ENCODE data around the gene PTPN5. TPM values are rescaled to one million over a fixed set of nuclear protein-coding genes. Genes with fewer than 3 reads are reported as not detected.

PTPN5 gene
- total and polyA plus RNA-seq, 4 donors: 18.0 to 92.8 (median 53.0) TPM

DNA sequence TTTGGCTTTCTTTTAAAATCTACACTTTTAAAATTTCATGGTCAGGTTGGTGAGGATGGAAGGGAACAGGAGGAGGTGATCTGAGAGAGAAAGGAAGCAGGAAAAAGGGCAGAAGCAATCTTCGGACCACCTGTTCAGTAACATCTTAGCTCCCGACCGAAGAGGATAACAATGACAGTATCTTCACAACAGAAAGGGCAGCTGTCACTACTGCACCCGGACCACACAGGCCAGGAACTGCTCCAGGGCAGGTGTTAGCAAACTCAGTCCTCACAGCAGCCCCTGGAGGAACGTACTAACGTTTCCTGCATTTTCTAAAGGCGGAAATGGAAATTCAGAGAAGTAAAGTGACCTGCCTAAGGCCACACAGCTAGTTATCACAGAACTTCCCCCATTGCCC is 16.8 kb downstream of the PTPN5 start:
- no peaks in the 10 kb centered on the region for H3K27me3 ChIP-seq (ENCODE audit: control insufficient read depth, insufficient read depth, low read length)
- 79% methylated on average over 7 of the region's 7 CpGs for WGBS (ENCODE audit: insufficient coverage)
- no peak overlapping the region for H3K4me3 ChIP-seq (ENCODE audit: low read depth, low read length)
- DNase-seq (ENCODE audit: low read depth in 4 of 6, low spot score in 6 of 6): no peak
- peaks cover 10% of the 10 kb centered on the region for H3K36me3 ChIP-seq (ENCODE audit: control insufficient read depth, insufficient read depth, low read length)
- H3K27ac ChIP-seq (ENCODE audit: low read depth, low read length): no peak overlapping the region
- no peaks in the 10 kb centered on the region for H3K4me1 ChIP-seq (ENCODE audit: control insufficient read depth, insufficient read depth, low read length)
- H3K9me3 ChIP-seq (ENCODE audit: control insufficient read depth, insufficient read depth, low read length): no peaks in the 10 kb centered on the region

DNA sequence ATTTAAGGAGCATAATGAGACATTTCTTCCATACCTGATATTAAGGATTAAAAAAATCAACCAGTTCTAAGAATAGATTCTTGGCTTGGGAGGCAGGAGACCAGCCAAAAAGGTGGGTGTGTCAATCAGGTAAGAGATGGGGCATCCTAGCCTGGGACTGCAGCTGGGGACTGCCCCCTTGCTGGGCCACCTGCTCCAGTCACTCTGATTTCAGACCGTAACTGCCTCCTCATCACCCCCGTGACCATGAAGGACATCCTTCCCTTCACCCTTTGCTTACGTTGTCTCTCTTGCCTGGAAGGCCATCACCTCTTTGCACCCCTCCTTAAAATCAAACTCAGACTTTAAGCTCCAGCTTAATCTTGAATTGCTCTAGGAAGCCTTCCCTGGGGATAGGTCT is 17.9 kb downstream of the PTPN5 start:
- H3K27ac ChIP-seq (ENCODE audit: low read depth, low read length): no peak overlapping the region
- H3K9me3 ChIP-seq (ENCODE audit: control insufficient read depth, insufficient read depth, low read length): no peaks in the 10 kb centered on the region
- no peak for DNase-seq (ENCODE audit: low read depth in 4 of 6, low spot score in 6 of 6)

DNA sequence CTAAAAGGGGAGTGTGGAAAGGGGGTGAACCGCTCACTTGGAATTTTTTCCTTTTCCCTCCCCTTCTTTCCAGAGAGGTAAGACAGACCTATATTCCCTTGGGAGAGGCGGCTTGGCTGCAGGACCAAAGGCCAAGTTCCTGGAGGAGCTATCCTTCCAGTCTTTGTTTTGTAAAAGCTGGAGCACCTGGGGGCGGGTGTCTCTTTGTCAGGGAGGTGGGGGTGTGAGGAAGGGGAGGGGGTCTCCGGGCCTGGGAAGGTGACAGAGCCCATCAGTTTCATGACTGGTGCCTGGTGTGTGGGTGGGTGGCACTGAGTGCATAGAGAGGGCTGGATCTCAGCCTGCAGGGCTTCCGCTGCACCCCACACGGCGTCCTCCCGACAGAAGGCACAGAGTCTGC is 18.5 kb downstream of the PTPN5 start:
- no peak for DNase-seq (ENCODE audit: low read depth in 4 of 6, low spot score in 6 of 6)
- Histone ChIP-seq H3K27me3 (ENCODE audit: control insufficient read depth, insufficient read depth, low read length) (no peaks in the 10 kb centered on the region), H3K27ac (ENCODE audit: low read depth, low read length) (no peak overlapping the region), H3K9me3 (ENCODE audit: control insufficient read depth, insufficient read depth, low read length) (no peaks in the 10 kb centered on the region), H3K36me3 (ENCODE audit: control insufficient read depth, insufficient read depth, low read length) (peaks cover 10% of the 10 kb centered on the region), H3K4me3 (ENCODE audit: low read depth, low read length) (no peak overlapping the region), H3K4me1 (ENCODE audit: control insufficient read depth, insufficient read depth, low read length) (no peaks in the 10 kb centered on the region)
- WGBS (ENCODE audit: insufficient coverage): 65% methylated on average over 6 of the region's 8 CpGs

More for the DNA sequence above, 17.9 kb downstream of the PTPN5 start:
- peaks cover 10% of the 10 kb centered on the region for H3K36me3 ChIP-seq (ENCODE audit: control insufficient read depth, insufficient read depth, low read length)
- H3K27me3 ChIP-seq (ENCODE audit: control insufficient read depth, insufficient read depth, low read length): no peaks in the 10 kb centered on the region
- 79% methylated on average over 3 of the region's 3 CpGs for WGBS (ENCODE audit: insufficient coverage)
- no peak overlapping the region for H3K4me3 ChIP-seq (ENCODE audit: low read depth, low read length)
- H3K4me1 ChIP-seq (ENCODE audit: control insufficient read depth, insufficient read depth, low read length): no peaks in the 10 kb centered on the region

DNA sequence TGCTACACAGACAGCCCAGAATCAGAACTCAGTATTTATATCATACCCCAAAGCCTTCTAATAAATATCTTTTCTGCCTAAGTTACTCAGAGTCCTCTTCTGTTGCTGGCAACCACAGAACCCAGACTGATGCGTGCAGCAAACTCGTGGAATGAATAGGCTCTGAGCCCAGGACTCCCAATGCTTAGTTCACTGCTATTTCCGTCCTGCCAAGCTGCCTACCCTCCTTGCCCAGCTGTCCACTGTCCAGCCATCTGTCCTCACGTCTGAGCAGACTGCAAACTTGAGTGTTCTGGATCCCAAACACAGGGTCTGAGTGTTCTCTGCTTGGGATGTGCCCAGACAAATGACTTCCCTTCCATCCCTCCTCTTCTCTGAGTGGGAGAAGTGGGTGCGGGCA is 19.4 kb downstream of the PTPN5 start:
- Histone ChIP-seq H3K4me1 (ENCODE audit: control insufficient read depth, insufficient read depth, low read length) (no peaks in the 10 kb centered on the region), H3K4me3 (ENCODE audit: low read depth, low read length) (no peak overlapping the region), H3K27ac (ENCODE audit: low read depth, low read length) (no peak overlapping the region), H3K27me3 (ENCODE audit: control insufficient read depth, insufficient read depth, low read length) (no peaks in the 10 kb centered on the region), H3K9me3 (ENCODE audit: control insufficient read depth, insufficient read depth, low read length) (no peaks in the 10 kb centered on the region), H3K36me3 (ENCODE audit: control insufficient read depth, insufficient read depth, low read length) (peaks cover 10% of the 10 kb centered on the region)
- WGBS (ENCODE audit: insufficient coverage): 55% methylated on average over 5 of the region's 5 CpGs
- peak in 1 of 6 donors; percentile 81 for DNase-seq (ENCODE audit: low read depth in 4 of 6, low spot score in 6 of 6)

DNA sequence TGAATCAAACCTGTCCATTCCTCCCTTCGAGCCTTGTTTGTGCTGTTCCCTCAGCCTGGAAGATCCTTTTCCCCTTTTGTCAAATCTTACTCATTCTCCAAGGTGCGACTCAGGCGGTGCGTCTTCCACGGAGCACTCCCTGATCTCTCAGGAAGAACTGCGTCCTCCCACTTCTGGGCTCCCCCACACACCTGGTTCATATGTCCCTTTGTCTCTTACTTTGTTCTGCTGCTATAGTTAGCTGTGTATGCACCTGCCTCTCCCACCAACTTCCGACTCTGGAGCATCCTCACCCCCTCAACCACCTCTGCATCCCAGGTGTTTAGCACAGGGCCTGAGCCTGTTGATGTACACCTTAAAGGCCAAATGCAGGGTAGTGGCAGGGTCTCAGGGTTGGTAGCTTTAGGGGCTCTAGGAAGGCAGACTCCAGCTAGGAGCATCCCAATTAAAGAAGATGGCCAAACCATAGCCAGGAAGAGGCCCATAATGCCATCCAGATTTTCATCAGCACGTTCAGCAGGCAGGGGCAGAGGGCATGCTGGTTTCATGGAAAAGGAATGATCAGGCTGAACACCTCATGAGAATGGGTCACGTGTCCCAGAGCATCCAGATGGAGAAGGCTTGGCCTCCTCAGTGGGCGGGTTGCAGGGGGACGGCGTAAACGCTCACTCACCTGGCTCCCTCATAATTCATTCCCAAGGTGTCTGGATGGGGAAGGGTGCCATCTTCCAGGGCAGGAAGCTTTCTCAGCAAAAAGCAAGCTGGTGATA is 20.1 kb downstream of the PTPN5 start:
- no peaks in the 10 kb centered on the region for H3K27me3 ChIP-seq (ENCODE audit: control insufficient read depth, insufficient read depth, low read length)
- H3K27ac ChIP-seq (ENCODE audit: low read depth, low read length): no peak overlapping the region
- no peak overlapping the region for H3K4me3 ChIP-seq (ENCODE audit: low read depth, low read length)
- H3K9me3 ChIP-seq (ENCODE audit: control insufficient read depth, insufficient read depth, low read length): no peaks in the 10 kb centered on the region
- WGBS (ENCODE audit: insufficient coverage): 80% methylated on average over 8 of the region's 13 CpGs
- no peaks in the 10 kb centered on the region for H3K4me1 ChIP-seq (ENCODE audit: control insufficient read depth, insufficient read depth, low read length)
- no peak for DNase-seq (ENCODE audit: low read depth in 4 of 6, low spot score in 6 of 6)
- H3K36me3 ChIP-seq (ENCODE audit: control insufficient read depth, insufficient read depth, low read length): peaks cover 10% of the 10 kb centered on the region

DNA sequence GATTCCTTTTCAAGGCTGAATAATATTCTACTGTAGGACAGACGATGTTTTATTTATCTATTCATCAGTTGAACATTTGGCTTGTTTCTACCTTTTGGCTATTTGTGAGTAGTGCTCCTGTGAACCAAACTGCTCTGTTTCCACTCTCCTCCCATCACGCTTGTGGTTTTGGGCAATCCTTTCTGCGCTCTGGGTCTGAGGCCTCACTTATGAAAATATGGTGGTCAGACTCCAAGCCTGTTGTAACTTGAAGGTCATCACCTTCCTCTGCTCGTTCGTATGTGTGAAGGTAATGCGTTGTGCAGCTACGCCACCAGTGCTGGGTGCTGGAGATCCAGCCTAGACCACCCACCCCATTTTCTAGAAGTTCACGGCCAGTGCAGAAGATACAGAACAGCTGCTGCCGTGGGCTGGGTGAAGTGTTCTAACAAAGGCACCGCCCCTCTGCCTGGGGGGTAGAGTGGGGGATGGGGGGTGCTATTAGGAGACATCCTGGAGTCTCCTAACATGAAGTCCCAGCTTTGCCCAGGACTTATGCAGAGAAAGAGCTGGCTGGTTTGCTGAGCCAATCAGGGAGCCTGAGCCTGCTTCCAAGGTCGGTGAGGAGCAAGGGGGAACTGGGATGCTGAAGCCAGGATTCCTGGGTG is 21.0 kb downstream of the PTPN5 start:
- peaks cover 12% of the 10 kb centered on the region for H3K36me3 ChIP-seq (ENCODE audit: control insufficient read depth, insufficient read depth, low read length)
- no peak overlapping the region for H3K27ac ChIP-seq (ENCODE audit: low read depth, low read length)
- H3K27me3 ChIP-seq (ENCODE audit: control insufficient read depth, insufficient read depth, low read length): no peaks in the 10 kb centered on the region
- no peaks in the 10 kb centered on the region for H3K9me3 ChIP-seq (ENCODE audit: control insufficient read depth, insufficient read depth, low read length)
- no peak for DNase-seq (ENCODE audit: low read depth in 4 of 6, low spot score in 6 of 6)
- WGBS (ENCODE audit: insufficient coverage): 74% methylated on average over 4 of the region's 11 CpGs
- H3K4me1 ChIP-seq (ENCODE audit: control insufficient read depth, insufficient read depth, low read length): no peaks in the 10 kb centered on the region
- no peak overlapping the region for H3K4me3 ChIP-seq (ENCODE audit: low read depth, low read length)

DNA sequence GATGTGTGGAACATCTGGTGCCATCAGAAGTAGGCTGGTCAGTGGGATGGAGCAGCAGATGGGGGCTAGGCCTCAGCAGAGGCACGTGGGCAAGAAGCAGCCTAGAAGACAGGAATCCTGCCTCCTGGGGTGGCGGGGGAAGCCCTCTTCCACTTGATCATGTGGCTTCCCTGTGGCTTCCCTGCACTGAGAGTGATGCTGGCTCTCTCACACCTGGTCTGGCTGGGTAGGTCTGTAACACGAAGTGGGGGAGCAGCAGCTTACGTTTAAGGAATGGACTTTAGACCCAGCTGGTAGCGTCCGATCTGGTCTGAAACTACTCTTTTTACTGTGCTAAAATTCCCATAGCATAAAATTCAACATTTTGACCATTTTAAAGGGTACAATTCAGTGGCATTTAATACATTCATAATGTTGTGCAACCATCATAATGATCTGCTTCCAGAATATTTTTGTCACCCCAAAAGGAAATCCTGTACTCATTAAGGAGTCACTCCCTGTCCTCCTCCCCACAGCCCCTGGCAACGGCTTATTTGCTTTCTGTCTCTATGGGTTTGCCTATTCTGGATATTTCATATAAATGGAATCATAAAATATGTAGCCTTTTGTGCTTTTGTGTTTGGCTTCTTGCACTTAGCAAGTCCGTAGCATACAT is 21.7 kb downstream of the PTPN5 start:
- no peaks in the 10 kb centered on the region for H3K9me3 ChIP-seq (ENCODE audit: control insufficient read depth, insufficient read depth, low read length)
- 81% methylated on average over 2 of the region's 8 CpGs for WGBS (ENCODE audit: insufficient coverage)
- no peak overlapping the region for H3K4me3 ChIP-seq (ENCODE audit: low read depth, low read length)
- no peaks in the 10 kb centered on the region for H3K27me3 ChIP-seq (ENCODE audit: control insufficient read depth, insufficient read depth, low read length)
- no peaks in the 10 kb centered on the region for H3K4me1 ChIP-seq (ENCODE audit: control insufficient read depth, insufficient read depth, low read length)
- H3K27ac ChIP-seq (ENCODE audit: low read depth, low read length): no peak overlapping the region
- no peak for DNase-seq (ENCODE audit: low read depth in 4 of 6, low spot score in 6 of 6)
- peaks cover 16% of the 10 kb centered on the region for H3K36me3 ChIP-seq (ENCODE audit: control insufficient read depth, insufficient read depth, low read length)

DNA sequence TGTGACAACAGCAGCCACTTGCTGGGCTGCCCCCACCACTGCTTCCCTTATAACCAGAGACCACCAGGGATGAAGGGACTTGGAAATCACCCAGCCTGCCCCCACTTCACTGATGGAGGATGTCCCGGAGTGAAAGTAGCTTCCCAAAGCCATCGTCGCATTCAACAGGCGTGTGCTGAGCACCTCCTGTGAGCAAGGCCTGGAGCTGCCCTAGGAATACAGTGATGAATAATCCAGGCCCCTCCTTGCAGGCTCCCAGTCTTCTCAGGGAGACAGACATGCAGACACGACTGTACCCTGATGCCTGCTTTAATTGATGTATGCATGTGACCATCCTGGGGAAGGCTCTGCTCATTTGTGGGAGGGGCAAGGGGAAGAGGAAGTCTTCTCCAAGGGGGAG is 22.6 kb downstream of the PTPN5 start:
- WGBS (ENCODE audit: insufficient coverage): 47% methylated on average over 4 of the region's 5 CpGs
- H3K27me3 ChIP-seq (ENCODE audit: control insufficient read depth, insufficient read depth, low read length): no peaks in the 10 kb centered on the region
- peak overlapping the region; percentile 17 for H3K27ac ChIP-seq (ENCODE audit: low read depth, low read length)
- H3K9me3 ChIP-seq (ENCODE audit: control insufficient read depth, insufficient read depth, low read length): no peaks in the 10 kb centered on the region
- DNase-seq (ENCODE audit: low read depth in 4 of 6, low spot score in 6 of 6): no peak
- H3K36me3 ChIP-seq (ENCODE audit: control insufficient read depth, insufficient read depth, low read length): peaks cover 14% of the 10 kb centered on the region
- no peak overlapping the region for H3K4me3 ChIP-seq (ENCODE audit: low read depth, low read length)
- H3K4me1 ChIP-seq (ENCODE audit: control insufficient read depth, insufficient read depth, low read length): no peaks in the 10 kb centered on the region

DNA sequence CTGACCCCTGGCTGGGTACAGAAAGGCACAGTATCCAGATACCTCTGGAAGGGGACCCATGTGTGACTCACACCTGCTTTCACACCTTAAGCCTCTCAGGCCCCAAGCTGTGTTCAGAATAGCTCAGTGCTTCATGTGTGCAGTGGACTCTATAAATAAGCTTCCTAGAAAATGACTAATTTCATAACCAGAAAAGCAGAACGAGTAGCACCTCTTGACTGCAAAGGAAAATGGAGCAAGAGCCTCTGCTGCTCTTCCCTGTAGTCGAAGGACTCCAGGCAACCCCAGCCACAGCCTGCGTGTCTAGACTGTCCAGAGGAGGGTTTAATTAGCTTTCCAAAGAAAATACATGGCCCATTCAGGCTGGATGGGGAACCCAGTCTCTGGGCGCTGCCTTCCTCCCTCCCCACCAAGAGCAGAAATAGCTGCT is 23.1 kb downstream of the PTPN5 start:
- peak in 1 of 6 donors; percentile 15 for DNase-seq (ENCODE audit: low read depth in 4 of 6, low spot score in 6 of 6)
- H3K36me3 ChIP-seq (ENCODE audit: control insufficient read depth, insufficient read depth, low read length): peaks cover 14% of the 10 kb centered on the region
- H3K9me3 ChIP-seq (ENCODE audit: control insufficient read depth, insufficient read depth, low read length): no peaks in the 10 kb centered on the region
- peak overlapping the region; percentile 17 for H3K27ac ChIP-seq (ENCODE audit: low read depth, low read length)
- WGBS (ENCODE audit: insufficient coverage): 55% methylated on average over 4 of the region's 4 CpGs
- H3K4me3 ChIP-seq (ENCODE audit: low read depth, low read length): no peak overlapping the region
- no peaks in the 10 kb centered on the region for H3K27me3 ChIP-seq (ENCODE audit: control insufficient read depth, insufficient read depth, low read length)
- no peaks in the 10 kb centered on the region for H3K4me1 ChIP-seq (ENCODE audit: control insufficient read depth, insufficient read depth, low read length)

Data from spinal cord (tissue), 10 donors.